Cardiac muscle cell (in vitro differentiated cells and primary cell): Measurements from ENCODE around the gene MAN1B1. TPM values are rescaled to one million over a fixed set of nuclear protein-coding genes. Genes with fewer than 3 reads are reported as not detected.

ENCODE experiments used
- DNase-seq, 2 donors: peaks; one replicate each; pipeline versions ENCODE4 v3.0.0 to v3.0.0-alpha.2; 2010 to 2017; ENCODE audit warnings: low read depth in 1 of 2, low spot score in 1 of 2
- H3K27ac ChIP-seq: fragments of 200-600 bp; sonication (generic); 2 replicates; pipeline ENCODE4 v1.5.1; 2016
- H3K27me3 ChIP-seq: fragments of 200-600 bp; sonication (generic); 2 replicates; pipeline ENCODE4 v1.6.0; 2016; ENCODE audit warnings: control low read depth
- H3K36me3 ChIP-seq: fragments of 200-600 bp; sonication (generic); 2 replicates; pipeline ENCODE4 v1.5.1; 2016; ENCODE audit warnings: control low read depth
- H3K4me1 ChIP-seq: fragments of 200-600 bp; sonication (generic); 2 replicates; pipeline ENCODE4 v1.8.1; 2017; ENCODE audit warnings: low read depth, mild to moderate bottlenecking, mixed run types
- H3K4me3 ChIP-seq: fragments of 200-600 bp; sonication (generic); 2 replicates; pipeline ENCODE4 v1.5.1; 2016; ENCODE audit warnings: mild to moderate bottlenecking
- H3K9me3 ChIP-seq: fragments of 200-600 bp; sonication (generic); 2 replicates; pipeline ENCODE4 v1.5.1; 2017; ENCODE audit warnings: low read depth, mild to moderate bottlenecking, control low read depth
- polyA plus RNA-seq: library from polyadenylated mRNA; unstranded; fragments of >200 nt; fragmentation: Nextera tagmentation; extraction: Ambion mirVana; gene quantifications from 2 replicates; pipeline ENCODE4 v1.2.1, GENCODE V29; 2016
- total RNA-seq: library from RNA; depleted of rRNA; stranded (reverse); fragments of >200 nt; gene quantifications from 2 replicates; pipeline ENCODE4 v1.2.3, GENCODE V29; 2016
- TF ChIP-seq, protein P1 (sequence below): IDR thresholded peaks from 2 replicates; pipeline ENCODE4 v1.5.1; 2012; ENCODE audit warnings: low read depth, mild to moderate bottlenecking, low read length

The MAN1B1 gene
- total and polyA plus RNA-seq, 2 experiments from 2014 or later, result 67.6 to 73.3 TPM

DNA sequence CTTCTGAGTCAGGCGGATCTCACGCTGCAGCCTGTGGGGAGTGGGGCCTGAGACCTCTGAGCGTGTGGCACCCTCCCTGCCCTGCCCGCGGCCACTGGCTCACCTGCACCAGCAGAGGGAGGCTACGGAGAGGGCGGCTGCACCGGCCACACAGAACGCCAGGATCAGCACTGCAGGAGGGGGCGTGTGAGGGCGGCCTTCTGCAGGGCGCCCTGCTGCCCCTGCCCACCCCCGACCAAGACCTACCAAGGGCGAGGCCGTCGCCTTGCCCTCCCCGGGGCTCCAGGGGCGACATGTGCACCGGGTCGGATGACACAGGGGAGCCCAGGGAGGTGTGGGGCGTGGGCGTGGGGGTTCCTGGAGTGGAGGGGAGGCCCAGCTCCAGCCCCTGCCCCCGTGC is 46.2 kb upstream of the MAN1B1 start:
- Histone ChIP-seq H3K27me3 (peaks cover 24% of the 10 kb centered on the region), H3K4me1 (peaks cover 5% of the 10 kb centered on the region), H3K36me3 (no peaks in the 10 kb centered on the region), H3K4me3 (no peak overlapping the region), H3K9me3 (no peaks in the 10 kb centered on the region), H3K27ac (no peak overlapping the region)
- TF ChIP-seq, protein P1, sequence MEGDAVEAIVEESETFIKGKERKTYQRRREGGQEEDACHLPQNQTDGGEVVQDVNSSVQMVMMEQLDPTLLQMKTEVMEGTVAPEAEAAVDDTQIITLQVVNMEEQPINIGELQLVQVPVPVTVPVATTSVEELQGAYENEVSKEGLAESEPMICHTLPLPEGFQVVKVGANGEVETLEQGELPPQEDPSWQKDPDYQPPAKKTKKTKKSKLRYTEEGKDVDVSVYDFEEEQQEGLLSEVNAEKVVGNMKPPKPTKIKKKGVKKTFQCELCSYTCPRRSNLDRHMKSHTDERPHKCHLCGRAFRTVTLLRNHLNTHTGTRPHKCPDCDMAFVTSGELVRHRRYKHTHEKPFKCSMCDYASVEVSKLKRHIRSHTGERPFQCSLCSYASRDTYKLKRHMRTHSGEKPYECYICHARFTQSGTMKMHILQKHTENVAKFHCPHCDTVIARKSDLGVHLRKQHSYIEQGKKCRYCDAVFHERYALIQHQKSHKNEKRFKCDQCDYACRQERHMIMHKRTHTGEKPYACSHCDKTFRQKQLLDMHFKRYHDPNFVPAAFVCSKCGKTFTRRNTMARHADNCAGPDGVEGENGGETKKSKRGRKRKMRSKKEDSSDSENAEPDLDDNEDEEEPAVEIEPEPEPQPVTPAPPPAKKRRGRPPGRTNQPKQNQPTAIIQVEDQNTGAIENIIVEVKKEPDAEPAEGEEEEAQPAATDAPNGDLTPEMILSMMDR, result no peak
- no peak for DNase-seq

DNA sequence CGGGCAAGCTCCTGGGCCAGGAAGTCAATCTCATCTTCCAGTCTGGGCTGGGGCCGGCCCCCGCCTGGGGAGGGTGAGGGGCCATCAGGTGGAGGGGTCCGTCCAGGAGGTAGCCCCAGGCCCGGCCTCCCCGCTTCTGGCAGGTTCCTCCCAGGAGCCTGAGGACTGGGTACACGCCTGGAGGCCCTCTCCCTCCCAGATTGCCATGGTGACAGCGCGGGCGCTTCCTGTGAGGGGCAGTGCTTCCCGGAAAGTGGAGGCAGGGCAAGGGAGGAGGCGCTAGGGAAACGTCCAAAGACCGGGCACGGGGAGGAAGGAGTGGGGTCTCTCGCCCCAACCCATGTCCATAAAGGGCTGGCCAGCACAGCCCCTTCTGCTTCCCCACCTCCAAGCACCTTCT is 45.7 kb upstream of the MAN1B1 start:
- TF ChIP-seq, protein P1, result no peak
- no peak overlapping the region for H3K4me3 ChIP-seq
- no peak overlapping the region for H3K27ac ChIP-seq
- DNase-seq, result no peak
- peaks cover 5% of the 10 kb centered on the region for H3K4me1 ChIP-seq
- H3K36me3 ChIP-seq, result no peaks in the 10 kb centered on the region
- H3K27me3 ChIP-seq, result peaks cover 24% of the 10 kb centered on the region
- no peaks in the 10 kb centered on the region for H3K9me3 ChIP-seq

DNA sequence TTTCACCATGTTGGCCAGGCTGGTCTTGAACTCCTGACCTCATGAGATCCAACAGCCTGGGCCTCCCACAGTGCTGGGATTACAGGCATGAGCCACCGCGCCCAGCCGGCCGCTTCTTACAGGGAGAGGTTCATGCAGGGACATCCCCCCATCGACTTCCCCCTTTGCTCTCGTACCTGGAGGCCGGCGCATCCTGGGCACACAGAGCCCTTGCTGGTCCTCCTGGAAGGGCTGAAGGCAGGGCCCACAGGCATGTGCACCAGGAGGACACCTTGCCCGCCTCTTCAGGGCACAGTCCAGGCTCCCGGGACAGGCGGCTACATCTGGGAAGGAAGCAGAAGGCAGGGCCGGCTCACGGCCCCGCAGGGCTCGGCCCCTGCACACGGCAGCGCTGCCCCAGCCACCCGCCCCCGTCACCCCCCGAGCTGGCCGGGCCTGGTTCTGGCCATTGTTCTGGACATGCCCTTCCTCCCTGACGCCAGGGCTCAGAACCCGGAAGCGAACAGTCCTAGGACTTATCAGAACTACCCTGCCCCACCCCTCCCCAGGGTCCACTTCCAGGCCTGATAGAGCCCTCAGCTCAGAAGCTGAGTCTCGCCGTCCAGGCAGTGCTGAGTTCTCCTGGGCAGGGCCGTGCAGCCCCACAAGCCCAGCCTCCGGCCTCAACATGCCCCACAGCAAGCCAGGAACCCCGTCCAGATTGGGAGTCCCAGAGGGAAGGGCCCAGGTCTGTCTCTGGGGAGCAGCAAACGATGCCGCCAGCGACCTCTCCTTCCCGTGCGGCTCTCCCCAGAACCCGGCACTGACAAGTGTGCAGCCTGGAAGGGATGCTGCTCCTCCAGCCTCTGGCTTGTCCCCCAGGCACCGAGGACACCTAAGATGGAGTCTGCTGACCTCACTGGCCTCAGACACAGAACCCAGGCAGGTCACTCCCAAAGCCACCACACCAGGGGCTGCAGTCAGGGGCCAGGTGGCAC is 43.7 kb upstream of the MAN1B1 start:
- Histone ChIP-seq H3K4me1 (peaks cover 5% of the 10 kb centered on the region), H3K27me3 (peaks cover 35% of the 10 kb centered on the region), H3K4me3 (no peak overlapping the region), H3K27ac (no peak overlapping the region), H3K36me3 (no peaks in the 10 kb centered on the region), H3K9me3 (no peaks in the 10 kb centered on the region)
- TF ChIP-seq, protein P1, result no peak
- no peak for DNase-seq

DNA sequence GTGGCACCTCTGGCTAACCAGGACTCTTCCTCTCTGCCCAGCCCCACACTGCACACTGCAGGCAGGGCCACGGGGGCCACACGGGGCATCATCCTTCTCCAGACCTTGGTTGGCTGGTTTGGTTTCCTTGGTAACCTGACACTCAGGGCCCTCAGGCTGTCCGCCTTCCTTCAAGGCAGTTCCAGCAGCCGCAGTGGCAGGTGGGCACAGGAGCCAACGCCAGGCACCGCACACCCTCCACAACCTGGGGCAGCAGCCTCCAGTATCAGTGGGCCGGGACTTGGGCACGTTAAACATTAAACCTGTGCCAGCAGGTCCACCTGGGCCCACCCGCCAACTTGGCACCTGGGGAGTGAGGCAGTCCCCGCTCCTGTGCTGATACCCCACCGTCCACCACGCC is 42.7 kb upstream of the MAN1B1 start:
- TF ChIP-seq, protein P1, result no peak
- no peaks in the 10 kb centered on the region for H3K9me3 ChIP-seq
- no peak overlapping the region for H3K4me3 ChIP-seq
- H3K27me3 ChIP-seq, result peaks cover 45% of the 10 kb centered on the region
- H3K4me1 ChIP-seq, result peaks cover 5% of the 10 kb centered on the region
- H3K36me3 ChIP-seq, result no peaks in the 10 kb centered on the region
- no peak for DNase-seq
- H3K27ac ChIP-seq, result no peak overlapping the region

DNA sequence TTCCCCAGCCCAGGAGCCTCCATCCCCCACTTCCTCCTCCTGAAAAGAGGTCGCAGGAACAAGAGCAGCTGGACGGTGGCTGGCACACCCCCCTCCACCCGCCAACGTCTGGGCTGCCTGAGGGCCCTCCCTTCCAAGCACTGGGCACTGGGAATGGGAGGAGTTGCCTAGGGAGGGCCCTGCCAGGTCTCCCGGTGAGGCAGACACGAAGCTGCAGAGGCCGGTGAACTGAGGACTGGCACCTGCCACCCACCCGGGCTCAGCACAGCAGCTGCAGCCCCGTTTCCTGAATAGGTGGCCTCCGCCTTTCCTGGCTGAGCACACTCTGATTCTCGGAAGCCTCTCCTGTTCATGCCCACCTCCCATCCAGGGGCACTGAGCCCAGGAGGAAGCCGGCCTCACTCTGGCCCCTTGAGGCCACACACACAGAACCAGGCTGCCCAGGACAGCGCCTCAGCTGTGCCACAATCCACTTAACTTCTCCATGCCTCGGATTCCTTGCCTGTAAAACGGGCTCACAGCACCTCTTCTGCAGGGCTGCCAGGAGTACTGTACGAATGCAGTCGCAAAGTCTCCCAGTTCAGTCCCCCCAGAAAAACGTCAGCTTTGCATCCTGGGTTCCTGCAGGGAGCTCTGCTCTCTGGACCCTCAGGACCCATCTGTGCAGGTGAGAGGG is 42.1 kb upstream of the MAN1B1 start:
- Histone ChIP-seq H3K27ac (no peak overlapping the region), H3K4me3 (peak overlapping the region; percentile 76), H3K9me3 (no peaks in the 10 kb centered on the region), H3K4me1 (peaks cover 5% of the 10 kb centered on the region), H3K36me3 (no peaks in the 10 kb centered on the region), H3K27me3 (peaks cover 51% of the 10 kb centered on the region)
- TF ChIP-seq, protein P1, result no peak
- DNase-seq, result no peak
